A204.1 (cell line): ENCODE measurements around the gene MACROD2.

ENCODE experiments used
- FAIRE-seq: peaks from 2 replicates; lab custom pipeline; 2012; peaks lifted over from hg19 to GRCh38; lab: Jason Lieb, UNC

Gene MACROD2

GRCh38 chr20:15235471-15236198, 1240.3 kb downstream of the MACROD2 start:
- FAIRE-seq = no peak

GRCh38 chr20:15236812-15237211, 1241.5 kb downstream of the MACROD2 start:
- no peak for FAIRE-seq

GRCh38 chr20:15239542-15240206, 1244.4 kb downstream of the MACROD2 start:
- FAIRE-seq = no peak

GRCh38 chr20:15240801-15241200, 1245.5 kb downstream of the MACROD2 start:
- no peak for FAIRE-seq

- FAIRE-seq = no peak
Observed at GRCh38 chr20:15241681-15242080, 1246.4 kb downstream of the MACROD2 start.

GRCh38 chr20:15242773-15243172, 1247.5 kb downstream of the MACROD2 start:
- FAIRE-seq = no peak

- no peak for FAIRE-seq
Observed at GRCh38 chr20:15245896-15246295, 1250.6 kb downstream of the MACROD2 start.

- FAIRE-seq = no peak
Observed at GRCh38 chr20:15248618-15249395, 1253.5 kb downstream of the MACROD2 start.

GRCh38 chr20:15251171-15251570, 1255.9 kb downstream of the MACROD2 start:
- no peak for FAIRE-seq

- no peak for FAIRE-seq
Observed at GRCh38 chr20:15252304-15252703, 1257.0 kb downstream of the MACROD2 start.

GRCh38 chr20:15253431-15253830, 1258.1 kb downstream of the MACROD2 start:
- FAIRE-seq = no peak

- FAIRE-seq = no peak
Observed at GRCh38 chr20:15256676-15257568, 1261.6 kb downstream of the MACROD2 start.

- no peak for FAIRE-seq
Observed at GRCh38 chr20:15257569-15257870, 1262.2 kb downstream of the MACROD2 start.

- no peak for FAIRE-seq
Observed at GRCh38 chr20:15265581-15266309, 1270.4 kb downstream of the MACROD2 start.

- no peak for FAIRE-seq
Observed at GRCh38 chr20:15267935-15268334, 1272.6 kb downstream of the MACROD2 start.

- no peak for FAIRE-seq
Observed at GRCh38 chr20:15278041-15278440, 1282.7 kb downstream of the MACROD2 start.

GRCh38 chr20:15287329-15287728, 1292.0 kb downstream of the MACROD2 start:
- FAIRE-seq = no peak

- no peak for FAIRE-seq
Observed at GRCh38 chr20:15288106-15288505, 1292.8 kb downstream of the MACROD2 start.

- FAIRE-seq = no peak
Observed at GRCh38 chr20:15289337-15289736, 1294.0 kb downstream of the MACROD2 start.

GRCh38 chr20:15292405-15292804, 1297.1 kb downstream of the MACROD2 start:
- FAIRE-seq = no peak

GRCh38 chr20:15296422-15296821, 1301.1 kb downstream of the MACROD2 start:
- no peak for FAIRE-seq
